ENCODE data around the gene TMEM233.
A peak's percentile ranks its signal among the peaks of the same experiment; 100 is the strongest.

Gene TMEM233

DNA sequence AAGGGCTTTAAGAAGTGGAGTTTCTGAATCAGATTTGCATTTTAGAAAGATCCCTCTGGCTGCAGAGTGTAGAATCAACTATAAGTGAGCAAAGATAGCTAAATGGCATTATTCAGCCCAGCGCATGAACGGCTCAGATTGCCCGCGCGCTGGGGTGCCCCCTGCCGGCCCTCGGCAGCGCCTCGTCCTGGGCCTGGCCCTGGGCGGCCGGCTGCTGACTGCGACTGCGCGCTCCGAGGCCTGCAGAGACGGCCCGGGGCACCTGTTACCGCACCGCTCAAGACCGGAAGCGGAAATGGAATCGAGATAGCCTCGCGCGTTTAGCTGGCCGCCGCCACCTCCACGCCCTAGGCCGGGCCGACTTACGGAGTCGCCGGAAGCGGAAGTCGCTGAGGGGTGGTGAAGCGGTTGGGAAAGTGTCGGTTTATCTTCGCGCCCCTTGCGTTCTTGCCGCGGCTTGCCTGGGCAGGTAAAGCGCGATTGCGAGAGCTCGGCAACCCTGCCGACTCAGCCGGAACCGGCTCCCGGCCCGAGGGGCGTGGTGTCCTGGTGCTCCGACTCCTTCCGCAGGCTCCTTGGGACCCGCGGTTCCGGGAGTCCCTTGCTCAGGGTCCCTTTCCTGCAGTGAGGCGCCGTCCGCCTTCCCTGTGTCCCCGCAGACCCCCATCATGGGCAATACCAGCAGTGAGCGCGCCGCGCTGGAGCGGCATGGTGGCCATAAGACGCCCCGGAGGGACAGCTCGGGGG, 74.2 kb downstream of the TMEM233 start, which contains the start of gene PRKAB1:
PRKAB1 (plus strand) TSS at position 557 of the 747 bp plus-strand sequence; CDS start at position 669, 112 bp downstream.
- peak; percentile 60 for TF ChIP-seq ZFX (IDR thresholded peaks at IDR 0.05)
- TF ChIP-seq, protein P1, sequence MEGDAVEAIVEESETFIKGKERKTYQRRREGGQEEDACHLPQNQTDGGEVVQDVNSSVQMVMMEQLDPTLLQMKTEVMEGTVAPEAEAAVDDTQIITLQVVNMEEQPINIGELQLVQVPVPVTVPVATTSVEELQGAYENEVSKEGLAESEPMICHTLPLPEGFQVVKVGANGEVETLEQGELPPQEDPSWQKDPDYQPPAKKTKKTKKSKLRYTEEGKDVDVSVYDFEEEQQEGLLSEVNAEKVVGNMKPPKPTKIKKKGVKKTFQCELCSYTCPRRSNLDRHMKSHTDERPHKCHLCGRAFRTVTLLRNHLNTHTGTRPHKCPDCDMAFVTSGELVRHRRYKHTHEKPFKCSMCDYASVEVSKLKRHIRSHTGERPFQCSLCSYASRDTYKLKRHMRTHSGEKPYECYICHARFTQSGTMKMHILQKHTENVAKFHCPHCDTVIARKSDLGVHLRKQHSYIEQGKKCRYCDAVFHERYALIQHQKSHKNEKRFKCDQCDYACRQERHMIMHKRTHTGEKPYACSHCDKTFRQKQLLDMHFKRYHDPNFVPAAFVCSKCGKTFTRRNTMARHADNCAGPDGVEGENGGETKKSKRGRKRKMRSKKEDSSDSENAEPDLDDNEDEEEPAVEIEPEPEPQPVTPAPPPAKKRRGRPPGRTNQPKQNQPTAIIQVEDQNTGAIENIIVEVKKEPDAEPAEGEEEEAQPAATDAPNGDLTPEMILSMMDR (conservative IDR thresholded peaks at IDR 0.05): peak; percentile 98
- peak within 1 kb of the TSS; percentile 99 for H3K27ac ChIP-seq

GRCh38 chr12:119668324-119668841, 74.8 kb downstream of the TMEM233 start:
- TF ChIP-seq, protein P1 (conservative IDR thresholded peaks at IDR 0.05): no peak
- TF ChIP-seq ZFX (IDR thresholded peaks at IDR 0.05): peak; percentile 20; the same call in 1 of the 2 replicates
- peak overlapping the region; percentile 99 for H3K27ac ChIP-seq

DNA sequence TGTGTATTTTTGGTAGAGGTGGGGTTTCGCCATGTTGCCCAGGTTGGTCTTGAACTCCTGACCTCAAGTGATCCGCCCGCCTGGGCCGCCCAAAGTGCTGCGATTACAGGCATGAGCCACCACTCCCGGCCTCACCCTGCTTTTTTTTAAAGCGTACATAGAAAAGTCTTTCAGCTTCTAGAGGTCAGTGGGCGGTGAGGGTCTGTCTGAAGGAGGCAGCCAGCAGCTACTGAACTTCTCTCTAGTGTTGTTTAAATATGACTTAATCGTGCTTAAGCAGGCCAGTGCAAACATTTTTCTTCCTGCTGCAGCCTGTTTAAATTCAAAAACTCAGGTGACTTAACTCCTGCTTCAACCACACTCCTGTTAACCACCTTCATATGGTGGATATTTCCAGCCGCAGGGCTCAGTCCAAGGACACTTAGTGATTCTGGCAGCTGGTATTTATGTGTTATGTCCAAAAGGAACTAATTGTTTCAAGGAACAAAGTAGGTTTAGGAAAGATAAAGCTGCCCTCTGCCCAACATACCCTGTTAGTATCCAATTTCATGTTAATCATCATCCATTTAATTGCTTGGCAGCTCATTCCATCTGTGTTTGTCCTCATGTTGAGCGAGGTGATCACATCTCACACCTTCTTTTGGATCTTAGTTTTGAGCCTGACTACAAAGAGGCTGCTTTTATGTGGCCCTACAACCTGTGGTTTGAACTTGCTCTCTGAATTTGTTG, 76.3 kb downstream of the TMEM233 start:
- TF ChIP-seq, protein P1 (conservative IDR thresholded peaks at IDR 0.05): no peak
- peak overlapping the region; percentile 99 for H3K27ac ChIP-seq

GRCh38 chr12:119671070-119671469, 77.5 kb downstream of the TMEM233 start:
- TF ChIP-seq, protein P1 (conservative IDR thresholded peaks at IDR 0.05): no peak
- no peak for TF ChIP-seq ZFX (IDR thresholded peaks at IDR 0.05)
- H3K27ac ChIP-seq: no peak overlapping the region

DNA sequence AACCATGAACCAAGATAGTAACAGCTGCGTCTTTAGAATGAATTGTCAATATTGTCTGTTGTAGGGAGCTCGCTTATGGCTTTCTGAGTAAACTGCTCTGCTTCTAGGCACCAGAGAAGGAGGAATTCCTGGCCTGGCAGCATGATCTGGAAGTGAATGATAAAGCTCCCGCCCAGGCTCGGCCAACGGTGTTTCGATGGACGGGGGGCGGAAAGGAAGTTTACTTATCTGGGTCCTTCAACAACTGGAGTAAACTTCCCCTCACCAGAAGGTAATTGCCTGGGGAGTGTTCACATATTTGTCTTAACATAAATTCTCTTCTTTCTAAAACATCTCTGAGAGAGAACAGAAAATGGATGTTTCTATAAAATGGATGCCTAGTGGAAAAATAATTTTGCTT, 78.6 kb downstream of the TMEM233 start:
- TF ChIP-seq ZFX (IDR thresholded peaks at IDR 0.05): no peak
- TF ChIP-seq, protein P1 (conservative IDR thresholded peaks at IDR 0.05): no peak
- no peak overlapping the region for H3K27ac ChIP-seq

- TF ChIP-seq, protein P1 (conservative IDR thresholded peaks at IDR 0.05): no peak
- TF ChIP-seq ZFX (IDR thresholded peaks at IDR 0.05): no peak
- H3K27ac ChIP-seq: no peak overlapping the region
Observed at GRCh38 chr12:119673634-119674033, 80.1 kb downstream of the TMEM233 start.

DNA sequence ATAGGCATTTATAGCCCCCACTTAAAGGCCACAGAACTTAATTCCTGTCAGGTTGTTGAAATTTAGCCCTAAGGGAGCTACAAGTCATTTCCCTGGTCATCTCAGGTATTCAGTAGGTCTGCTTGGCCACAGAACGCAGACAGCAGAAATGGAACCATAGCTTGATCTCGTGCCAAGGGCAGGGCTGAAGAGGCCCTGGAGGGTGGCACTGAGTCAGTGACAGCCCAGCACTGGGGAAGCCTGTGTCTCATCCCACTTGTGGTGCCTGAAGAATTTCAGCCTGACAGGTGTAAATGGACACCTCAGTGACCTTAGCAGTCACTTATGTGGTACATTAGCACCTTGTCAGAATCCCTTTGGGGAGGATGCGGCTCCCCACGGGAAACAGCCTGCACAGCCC, 81.0 kb downstream of the TMEM233 start:
- TF ChIP-seq, protein P1 (conservative IDR thresholded peaks at IDR 0.05): no peak
- TF ChIP-seq ZFX (IDR thresholded peaks at IDR 0.05): no peak
- H3K27ac ChIP-seq: no peak overlapping the region
